Cardiac fibroblast (primary cell): ENCODE measurements around the gene ZDHHC21.
A peak's percentile ranks its signal among the peaks of the same experiment; 100 is the strongest.

ENCODE experiments used
- DNase-seq, 2 donors: peaks; one replicate each; pipeline versions ENCODE4 v3.0.0 to v3.0.0-alpha.2; 2010; ENCODE audit warnings: low read depth in 2 of 2
- H3K4me3 ChIP-seq, 2 donors: replicated peaks in 1 of 2; 1 replicate in 1 of 2; 2 replicates in 1 of 2; pipeline ENCODE4 v1.5.1; 2011; ENCODE audit warnings: low read depth in 2 of 2, low read length in 2 of 2, mild to moderate bottlenecking in 2 of 2, moderate library complexity in 1 of 2
- TF ChIP-seq, protein P1 (sequence below): IDR thresholded peaks from one replicate; pipeline ENCODE4 v1.5.1; 2011; ENCODE audit warnings: low read depth, mild to moderate bottlenecking, low read length, inconsistent platforms

The ZDHHC21 gene

DNA sequence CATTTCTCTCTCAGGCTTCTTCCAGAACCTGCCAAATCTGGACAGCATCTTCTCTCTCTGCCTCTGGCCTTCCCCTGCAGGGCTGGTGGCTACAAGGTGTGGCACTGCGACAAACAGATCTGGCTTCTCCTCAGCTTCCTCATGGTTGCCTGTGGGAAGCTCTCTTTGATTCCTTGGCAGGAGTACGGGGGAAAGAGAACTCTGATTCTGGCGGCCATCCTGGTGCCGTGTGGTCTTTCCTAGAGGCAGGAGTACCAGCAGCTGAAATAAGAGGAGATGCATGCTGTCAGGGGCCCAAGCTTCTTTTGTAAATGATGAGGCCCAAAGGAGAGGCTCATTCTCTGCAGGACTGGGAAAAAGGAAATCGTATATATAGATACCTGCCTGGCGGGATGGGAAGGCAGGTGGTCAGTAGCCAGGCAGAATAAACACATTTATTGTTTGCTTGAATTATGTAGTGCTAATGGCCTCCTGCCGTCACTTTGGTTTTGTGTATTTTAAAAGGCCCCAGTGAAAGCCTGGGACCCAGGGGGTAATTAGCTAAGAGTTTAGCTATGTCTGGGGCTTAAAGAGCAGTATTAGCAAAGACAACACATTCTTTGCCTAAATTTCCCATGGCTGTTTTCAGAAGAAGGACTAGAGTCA, 29.3 kb upstream of the ZDHHC21 start, which contains the start of gene CER1:
Gene CER1, minus strand, starts transcription at position 343 of the 645 bp plus-strand sequence. Its CDS starts 61 bp downstream, at position 282.
- no peak for DNase-seq
- no peak within 1 kb of the TSS for H3K4me3 ChIP-seq
- TF ChIP-seq, protein P1, sequence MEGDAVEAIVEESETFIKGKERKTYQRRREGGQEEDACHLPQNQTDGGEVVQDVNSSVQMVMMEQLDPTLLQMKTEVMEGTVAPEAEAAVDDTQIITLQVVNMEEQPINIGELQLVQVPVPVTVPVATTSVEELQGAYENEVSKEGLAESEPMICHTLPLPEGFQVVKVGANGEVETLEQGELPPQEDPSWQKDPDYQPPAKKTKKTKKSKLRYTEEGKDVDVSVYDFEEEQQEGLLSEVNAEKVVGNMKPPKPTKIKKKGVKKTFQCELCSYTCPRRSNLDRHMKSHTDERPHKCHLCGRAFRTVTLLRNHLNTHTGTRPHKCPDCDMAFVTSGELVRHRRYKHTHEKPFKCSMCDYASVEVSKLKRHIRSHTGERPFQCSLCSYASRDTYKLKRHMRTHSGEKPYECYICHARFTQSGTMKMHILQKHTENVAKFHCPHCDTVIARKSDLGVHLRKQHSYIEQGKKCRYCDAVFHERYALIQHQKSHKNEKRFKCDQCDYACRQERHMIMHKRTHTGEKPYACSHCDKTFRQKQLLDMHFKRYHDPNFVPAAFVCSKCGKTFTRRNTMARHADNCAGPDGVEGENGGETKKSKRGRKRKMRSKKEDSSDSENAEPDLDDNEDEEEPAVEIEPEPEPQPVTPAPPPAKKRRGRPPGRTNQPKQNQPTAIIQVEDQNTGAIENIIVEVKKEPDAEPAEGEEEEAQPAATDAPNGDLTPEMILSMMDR: no peak

DNA sequence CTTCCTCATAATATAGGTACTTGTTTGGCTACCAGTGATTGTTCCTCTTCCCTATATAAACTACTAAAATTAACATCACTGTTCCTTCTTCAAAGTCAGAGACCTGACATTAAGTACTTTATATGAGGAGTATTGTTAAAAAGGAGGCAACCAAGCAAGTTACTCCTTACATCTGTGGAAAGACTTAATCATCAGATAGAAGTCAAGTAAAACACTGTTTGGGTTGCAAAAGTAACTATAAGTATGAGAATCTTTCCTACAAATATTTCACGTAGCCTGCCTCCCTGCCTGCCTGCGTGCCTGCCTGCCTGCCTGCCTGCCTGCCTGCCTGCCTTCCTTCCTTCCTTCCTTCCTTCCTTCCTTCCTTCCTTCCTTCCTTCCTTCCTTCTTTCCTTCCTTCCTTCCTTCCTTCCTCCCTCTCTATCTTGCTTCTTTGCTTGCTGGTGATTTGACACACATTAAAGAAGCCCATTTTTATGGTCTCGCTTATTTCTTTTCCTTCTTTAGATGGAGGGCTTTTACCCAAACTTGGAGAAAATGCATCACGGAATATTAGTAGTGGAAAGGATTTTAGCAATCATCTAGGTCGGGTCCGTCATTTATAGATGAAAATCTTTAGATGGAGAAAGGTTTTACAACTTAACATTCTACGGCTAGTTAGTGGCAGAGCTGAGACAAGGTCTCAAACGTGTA, 26.1 kb upstream of the ZDHHC21 start:
- TF ChIP-seq, protein P1: no peak
- DNase-seq: no peak
- H3K4me3 ChIP-seq: no peak overlapping the region

DNA sequence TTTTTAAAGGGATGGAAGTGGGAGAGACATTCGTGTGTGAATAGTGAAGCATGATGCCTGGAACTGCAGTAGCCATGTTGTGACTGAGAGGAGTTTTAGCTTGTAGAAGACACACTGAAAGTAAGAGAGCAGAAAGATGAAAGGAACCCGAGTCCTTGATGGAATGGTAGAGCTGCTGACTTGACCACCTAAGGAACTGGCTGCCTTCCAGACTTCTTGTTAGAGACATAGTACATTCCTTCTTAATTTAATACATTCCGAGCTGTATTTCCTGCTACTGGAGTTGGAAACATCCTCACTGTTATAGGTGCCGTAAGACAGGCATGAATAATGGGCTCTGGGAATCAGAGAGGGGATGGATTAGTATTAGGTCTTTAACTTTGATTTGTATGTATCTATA, 21.9 kb upstream of the ZDHHC21 start:
- TF ChIP-seq, protein P1: no peak
- no peak for DNase-seq

DNA sequence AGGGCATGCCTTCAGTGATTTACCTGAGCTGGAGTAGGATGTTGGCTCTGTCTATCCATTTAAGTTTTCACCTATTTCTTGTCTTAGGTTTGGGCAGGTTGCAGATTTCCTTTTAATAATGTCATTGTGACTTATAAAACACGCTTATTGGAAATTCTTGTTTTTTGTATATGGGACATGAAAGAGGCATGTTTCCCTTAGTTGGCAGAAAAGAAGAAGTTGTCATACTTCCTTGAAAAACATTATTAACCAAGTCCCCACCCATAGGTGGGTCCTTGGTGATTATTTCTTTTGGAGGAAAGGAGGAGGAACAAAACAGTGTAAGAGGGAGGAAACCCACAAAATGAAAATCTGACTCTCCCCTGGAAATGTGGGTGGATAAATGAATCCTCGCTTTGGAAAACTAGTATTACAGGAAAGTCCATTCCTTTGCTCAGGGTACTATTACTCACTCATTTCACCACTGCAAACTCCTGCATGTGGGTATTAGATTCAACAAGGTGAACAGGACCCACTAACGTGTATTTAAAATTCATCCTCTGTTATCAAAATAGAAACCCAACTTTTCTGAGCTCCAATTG, 20.0 kb upstream of the ZDHHC21 start:
- TF ChIP-seq, protein P1: no peak
- no peak overlapping the region for H3K4me3 ChIP-seq
- DNase-seq: no peak

More for the DNA sequence above, 21.9 kb upstream of the ZDHHC21 start:
- no peak overlapping the region for H3K4me3 ChIP-seq

DNA sequence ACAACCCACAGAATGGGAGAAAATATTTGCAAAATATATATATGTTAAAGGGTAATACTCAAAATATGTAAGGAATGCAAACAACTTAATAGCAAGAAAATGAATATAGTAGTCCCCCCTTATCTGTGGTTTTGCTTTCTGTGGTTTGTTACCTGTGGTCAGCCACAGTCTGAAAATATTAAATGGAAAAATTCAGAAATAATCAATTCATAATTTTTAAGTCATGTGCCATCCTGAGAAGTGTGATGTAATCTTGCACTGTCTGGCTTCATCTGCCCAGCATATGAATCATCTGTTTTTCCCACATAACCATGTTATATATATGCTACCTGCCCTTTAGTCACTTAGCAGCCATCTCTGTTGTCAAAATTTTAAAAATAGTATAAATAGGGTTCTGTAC, 17.6 kb upstream of the ZDHHC21 start:
- no peak overlapping the region for H3K4me3 ChIP-seq
- DNase-seq: peak; percentile 14 to 64
- TF ChIP-seq, protein P1: no peak

DNA sequence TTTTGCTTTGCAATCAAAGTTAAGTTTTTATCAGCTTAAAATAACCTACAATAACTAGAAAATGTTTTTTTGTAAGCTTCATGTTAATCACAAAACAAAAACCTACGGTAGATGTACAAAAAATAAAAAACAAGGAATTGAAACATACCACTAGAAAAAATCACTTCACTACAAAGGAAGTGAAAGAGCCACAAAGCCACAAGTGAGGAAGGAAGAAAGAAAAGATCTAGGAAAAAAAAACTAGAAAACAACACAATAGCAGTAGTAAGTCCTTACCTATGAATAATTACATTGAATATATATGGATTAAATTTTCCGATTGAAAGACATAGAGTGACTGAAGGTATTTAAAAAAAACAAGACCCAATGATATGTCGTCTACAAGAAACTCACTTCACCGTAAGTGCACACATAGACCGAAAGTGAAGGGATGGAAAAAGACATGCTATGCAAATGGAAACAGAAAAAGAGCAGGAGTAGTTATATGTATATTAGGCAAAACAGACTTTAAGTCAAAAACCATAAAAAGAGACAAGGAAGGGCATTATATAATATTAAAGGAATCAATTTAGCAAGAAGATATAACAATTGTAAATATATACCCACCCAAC, 13.4 kb upstream of the ZDHHC21 start:
- DNase-seq: no peak
- TF ChIP-seq, protein P1: no peak

More for the DNA sequence above, 13.4 kb upstream of the ZDHHC21 start:
- H3K4me3 ChIP-seq: no peak overlapping the region
